ENCODE measurements around the gene NCAPD2.
"Not testable (repeated sequence)": the region's sequence is repeated elsewhere in the genome, so short reads cannot be mapped to it uniquely, and the experiment has no call there.

The NCAPD2 gene

GRCh38 chr12:6470375-6471163 is 23.3 kb upstream of the NCAPD2 start, which contains the start of gene VAMP1:
TSS of gene VAMP1 (minus strand) at chr12:6470677. CDS start at chr12:6470531, 146 bp downstream.
- Histone ChIP-seq H3K27me3 (ENCODE audit: control insufficient read depth in 2 of 2, insufficient read depth in 2 of 2, low read length in 2 of 2) (no peaks in the 10 kb centered on the region), H3K27ac (ENCODE audit: low read depth in 2 of 2, low read length in 2 of 2) (peak within 1 kb of the TSS; percentile 97), H3K9me3 (ENCODE audit: control insufficient read depth in 2 of 2, low read length in 2 of 2) (no peaks in the 10 kb centered on the region), H3K4me3 (ENCODE audit: low read length in 2 of 2) (peak within 1 kb of the TSS; percentile 75 to 85), H3K36me3 (ENCODE audit: control insufficient read depth in 2 of 2, insufficient read depth in 2 of 2, low read length in 2 of 2) (peaks cover 8 to 11% of the 10 kb centered on the region in 2 donors), H3K9ac (ENCODE audit: low read depth in 1 of 2, low read length in 2 of 2) (peak within 1 kb of the TSS; percentile 79 to 87), H3K4me1 (ENCODE audit: control insufficient read depth in 2 of 2, insufficient read depth in 2 of 2, low read length in 2 of 2) (peaks cover 16 to 30% of the 10 kb centered on the region in 2 donors)

GRCh38 chr12:6471989-6472360 is 21.9 kb upstream of the NCAPD2 start:
- Histone ChIP-seq H3K27ac (ENCODE audit: low read depth in 2 of 2, low read length in 2 of 2) (no peak overlapping the region), H3K9ac (ENCODE audit: low read depth in 1 of 2, low read length in 2 of 2) (no peak overlapping the region)

DNA sequence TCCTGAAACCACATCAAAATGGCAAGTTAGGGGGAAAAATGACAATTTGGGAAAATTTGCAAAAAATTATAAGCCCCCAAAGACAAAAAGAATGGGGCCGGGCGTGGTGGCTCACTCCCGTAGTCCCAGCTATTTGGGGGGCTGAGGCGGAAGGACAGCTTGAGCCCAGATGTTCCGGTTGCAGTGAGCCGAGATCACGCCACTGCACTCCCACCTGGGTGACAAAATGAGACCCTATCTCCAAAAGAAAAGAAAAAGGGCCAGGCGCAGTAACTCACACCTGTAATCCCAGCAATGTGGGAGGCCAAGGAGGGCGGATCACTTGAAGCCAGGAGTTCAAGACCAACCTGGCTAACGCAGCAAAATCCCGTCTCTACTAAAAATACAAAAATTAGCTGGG is 21.4 kb upstream of the NCAPD2 start:
- no peak overlapping the region for H3K4me3 ChIP-seq (ENCODE audit: low read length in 2 of 2)
- peaks cover 11 to 30% of the 10 kb centered on the region in 2 donors for H3K4me1 ChIP-seq (ENCODE audit: control insufficient read depth in 2 of 2, insufficient read depth in 2 of 2, low read length in 2 of 2)
- no peak overlapping the region for H3K9ac ChIP-seq (ENCODE audit: low read depth in 1 of 2, low read length in 2 of 2)
- no peaks in the 10 kb centered on the region for H3K36me3 ChIP-seq (ENCODE audit: control insufficient read depth in 2 of 2, insufficient read depth in 2 of 2, low read length in 2 of 2)
- no peaks in the 10 kb centered on the region for H3K27me3 ChIP-seq (ENCODE audit: control insufficient read depth in 2 of 2, insufficient read depth in 2 of 2, low read length in 2 of 2)
- no peaks in the 10 kb centered on the region for H3K9me3 ChIP-seq (ENCODE audit: control insufficient read depth in 2 of 2, low read length in 2 of 2)
- H3K27ac ChIP-seq (ENCODE audit: low read depth in 2 of 2, low read length in 2 of 2), result no peak overlapping the region

More at GRCh38 chr12:6471989-6472360, 21.9 kb upstream of the NCAPD2 start:
- H3K9me3 ChIP-seq (ENCODE audit: control insufficient read depth in 2 of 2, low read length in 2 of 2), result no peaks in the 10 kb centered on the region
- peaks cover 13 to 30% of the 10 kb centered on the region in 2 donors for H3K4me1 ChIP-seq (ENCODE audit: control insufficient read depth in 2 of 2, insufficient read depth in 2 of 2, low read length in 2 of 2)
- no peaks in the 10 kb centered on the region for H3K36me3 ChIP-seq (ENCODE audit: control insufficient read depth in 2 of 2, insufficient read depth in 2 of 2, low read length in 2 of 2)
- no peaks in the 10 kb centered on the region for H3K27me3 ChIP-seq (ENCODE audit: control insufficient read depth in 2 of 2, insufficient read depth in 2 of 2, low read length in 2 of 2)
- H3K4me3 ChIP-seq (ENCODE audit: low read length in 2 of 2), result no peak overlapping the region

GRCh38 chr12:6475233-6475975 is 18.5 kb upstream of the NCAPD2 start:
- not testable (repeated sequence) for H3K4me1 ChIP-seq (ENCODE audit: control insufficient read depth in 2 of 2, insufficient read depth in 2 of 2, low read length in 2 of 2); H3K36me3 ChIP-seq (ENCODE audit: control insufficient read depth in 2 of 2, insufficient read depth in 2 of 2, low read length in 2 of 2); H3K4me3 ChIP-seq (ENCODE audit: low read length in 2 of 2); H3K9me3 ChIP-seq (ENCODE audit: control insufficient read depth in 2 of 2, low read length in 2 of 2); H3K9ac ChIP-seq (ENCODE audit: low read depth in 1 of 2, low read length in 2 of 2); H3K27ac ChIP-seq (ENCODE audit: low read depth in 2 of 2, low read length in 2 of 2); H3K27me3 ChIP-seq (ENCODE audit: control insufficient read depth in 2 of 2, insufficient read depth in 2 of 2, low read length in 2 of 2)

GRCh38 chr12:6476489-6476888 is 17.4 kb upstream of the NCAPD2 start:
- H3K27ac ChIP-seq (ENCODE audit: low read depth in 2 of 2, low read length in 2 of 2), result no peak overlapping the region
- H3K9ac ChIP-seq (ENCODE audit: low read depth in 1 of 2, low read length in 2 of 2), result no peak overlapping the region
- no peaks in the 10 kb centered on the region for H3K36me3 ChIP-seq (ENCODE audit: control insufficient read depth in 2 of 2, insufficient read depth in 2 of 2, low read length in 2 of 2)
- no peaks in the 10 kb centered on the region for H3K4me1 ChIP-seq (ENCODE audit: control insufficient read depth in 2 of 2, insufficient read depth in 2 of 2, low read length in 2 of 2)
- no peaks in the 10 kb centered on the region for H3K9me3 ChIP-seq (ENCODE audit: control insufficient read depth in 2 of 2, low read length in 2 of 2)
- H3K4me3 ChIP-seq (ENCODE audit: low read length in 2 of 2), result no peak overlapping the region
- H3K27me3 ChIP-seq (ENCODE audit: control insufficient read depth in 2 of 2, insufficient read depth in 2 of 2, low read length in 2 of 2), result no peaks in the 10 kb centered on the region

DNA sequence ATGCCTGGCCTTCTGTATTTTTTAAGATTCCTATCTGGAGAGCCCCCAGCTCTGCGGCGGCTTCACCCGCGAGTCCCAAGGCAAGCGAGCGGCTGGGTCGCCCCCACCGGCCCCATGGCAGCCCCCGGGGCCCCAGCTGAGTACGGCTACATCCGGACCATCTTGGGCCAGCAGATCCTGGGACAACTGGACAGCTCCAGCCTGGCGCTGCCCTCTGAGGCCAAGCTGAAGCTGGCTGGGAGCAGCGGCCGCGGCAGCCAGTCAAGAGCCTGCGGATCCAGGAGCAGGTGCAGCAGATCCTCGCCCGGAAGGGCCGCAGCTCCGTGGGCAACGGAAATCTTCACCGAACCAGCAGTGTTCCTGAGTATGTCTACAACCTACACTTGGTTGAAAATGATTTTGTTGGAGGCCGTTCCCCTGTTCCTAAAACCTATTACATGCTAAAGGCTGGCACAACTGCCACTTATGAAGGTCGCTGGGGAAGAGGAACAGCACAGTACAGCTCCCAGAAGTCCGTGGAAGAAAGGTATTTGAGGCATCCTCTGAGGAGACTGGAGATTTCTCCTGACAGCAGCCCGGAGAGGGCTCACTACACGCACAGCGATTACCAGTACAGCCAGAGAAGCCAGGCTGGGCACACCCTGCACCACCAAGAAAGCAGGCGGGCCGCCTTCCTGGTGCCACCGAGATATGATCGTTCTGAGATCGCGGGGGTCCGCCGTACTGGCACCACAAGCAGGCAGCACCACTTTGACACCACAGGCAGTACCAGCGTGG is 16.1 kb upstream of the NCAPD2 start:
- H3K27ac ChIP-seq (ENCODE audit: low read depth in 2 of 2, low read length in 2 of 2); H3K36me3 ChIP-seq (ENCODE audit: control insufficient read depth in 2 of 2, insufficient read depth in 2 of 2, low read length in 2 of 2); H3K9me3 ChIP-seq (ENCODE audit: control insufficient read depth in 2 of 2, low read length in 2 of 2): not testable (repeated sequence)

GRCh38 chr12:6478416-6478815 is 15.5 kb upstream of the NCAPD2 start:
- Histone ChIP-seq H3K4me1 (ENCODE audit: control insufficient read depth in 2 of 2, insufficient read depth in 2 of 2, low read length in 2 of 2) (no peaks in the 10 kb centered on the region), H3K9ac (ENCODE audit: low read depth in 1 of 2, low read length in 2 of 2) (no peak overlapping the region), H3K36me3 (ENCODE audit: control insufficient read depth in 2 of 2, insufficient read depth in 2 of 2, low read length in 2 of 2) (no peaks in the 10 kb centered on the region), H3K9me3 (ENCODE audit: control insufficient read depth in 2 of 2, low read length in 2 of 2) (no peaks in the 10 kb centered on the region), H3K27me3 (ENCODE audit: control insufficient read depth in 2 of 2, insufficient read depth in 2 of 2, low read length in 2 of 2) (no peaks in the 10 kb centered on the region), H3K4me3 (ENCODE audit: low read length in 2 of 2) (no peak overlapping the region), H3K27ac (ENCODE audit: low read depth in 2 of 2, low read length in 2 of 2) (no peak overlapping the region)

More for the DNA sequence above, 16.1 kb upstream of the NCAPD2 start:
- not testable (repeated sequence) for H3K4me1 ChIP-seq (ENCODE audit: control insufficient read depth in 2 of 2, insufficient read depth in 2 of 2, low read length in 2 of 2); H3K4me3 ChIP-seq (ENCODE audit: low read length in 2 of 2); H3K9ac ChIP-seq (ENCODE audit: low read depth in 1 of 2, low read length in 2 of 2); H3K27me3 ChIP-seq (ENCODE audit: control insufficient read depth in 2 of 2, insufficient read depth in 2 of 2, low read length in 2 of 2)

DNA sequence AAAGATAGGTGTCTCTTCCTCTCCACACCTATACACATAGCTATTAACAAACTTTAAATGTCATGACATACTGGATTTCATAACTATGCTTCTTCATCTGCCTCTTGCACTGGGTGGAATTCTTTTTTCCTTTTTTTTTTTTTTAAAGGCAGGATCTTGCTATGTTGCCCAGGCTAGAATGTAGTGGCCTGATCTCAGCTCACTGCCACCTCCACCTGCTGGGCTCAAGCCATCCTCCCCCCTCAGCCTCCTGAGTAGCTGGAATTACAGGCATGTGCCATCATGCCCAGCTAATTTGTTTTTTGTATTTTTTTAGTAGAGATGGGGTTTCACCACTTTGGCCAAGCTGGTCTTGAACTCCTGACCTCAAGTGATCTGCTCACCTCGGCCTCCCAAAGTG is 5.7 kb upstream of the NCAPD2 start:
- no peaks in the 10 kb centered on the region for H3K9me3 ChIP-seq (ENCODE audit: control insufficient read depth in 2 of 2, low read length in 2 of 2)
- H3K27ac ChIP-seq (ENCODE audit: low read depth in 2 of 2, low read length in 2 of 2), result no peak overlapping the region
- H3K4me3 ChIP-seq (ENCODE audit: low read length in 2 of 2), result no peak overlapping the region
- peaks cover 0 to 7% of the 10 kb centered on the region in 2 donors for H3K36me3 ChIP-seq (ENCODE audit: control insufficient read depth in 2 of 2, insufficient read depth in 2 of 2, low read length in 2 of 2)
- no peaks in the 10 kb centered on the region for H3K27me3 ChIP-seq (ENCODE audit: control insufficient read depth in 2 of 2, insufficient read depth in 2 of 2, low read length in 2 of 2)
- H3K4me1 ChIP-seq (ENCODE audit: control insufficient read depth in 2 of 2, insufficient read depth in 2 of 2, low read length in 2 of 2), result no peaks in the 10 kb centered on the region
- H3K9ac ChIP-seq (ENCODE audit: low read depth in 1 of 2, low read length in 2 of 2), result no peak overlapping the region

- Histone ChIP-seq H3K9ac (ENCODE audit: low read depth in 1 of 2, low read length in 2 of 2) (no peak overlapping the region), H3K27me3 (ENCODE audit: control insufficient read depth in 2 of 2, insufficient read depth in 2 of 2, low read length in 2 of 2) (no peaks in the 10 kb centered on the region), H3K9me3 (ENCODE audit: control insufficient read depth in 2 of 2, low read length in 2 of 2) (no peaks in the 10 kb centered on the region), H3K4me1 (ENCODE audit: control insufficient read depth in 2 of 2, insufficient read depth in 2 of 2, low read length in 2 of 2) (peaks cover 1 to 3% of the 10 kb centered on the region in 2 donors), H3K36me3 (ENCODE audit: control insufficient read depth in 2 of 2, insufficient read depth in 2 of 2, low read length in 2 of 2) (peaks cover 0 to 7% of the 10 kb centered on the region in 2 donors), H3K27ac (ENCODE audit: low read depth in 2 of 2, low read length in 2 of 2) (no peak overlapping the region), H3K4me3 (ENCODE audit: low read length in 2 of 2) (no peak overlapping the region)
These were observed 4.5 kb upstream of the NCAPD2 start for GRCh38 chr12:6489449-6489848.

- not testable (repeated sequence) for H3K9ac ChIP-seq (ENCODE audit: low read depth in 1 of 2, low read length in 2 of 2); H3K27me3 ChIP-seq (ENCODE audit: control insufficient read depth in 2 of 2, insufficient read depth in 2 of 2, low read length in 2 of 2); H3K4me3 ChIP-seq (ENCODE audit: low read length in 2 of 2); H3K9me3 ChIP-seq (ENCODE audit: control insufficient read depth in 2 of 2, low read length in 2 of 2); H3K27ac ChIP-seq (ENCODE audit: low read depth in 2 of 2, low read length in 2 of 2); H3K36me3 ChIP-seq (ENCODE audit: control insufficient read depth in 2 of 2, insufficient read depth in 2 of 2, low read length in 2 of 2)
- peaks cover 12% of the 10 kb centered on the region in 2 donors for H3K4me1 ChIP-seq (ENCODE audit: control insufficient read depth in 2 of 2, insufficient read depth in 2 of 2, low read length in 2 of 2)
These were observed 3.2 kb upstream of the NCAPD2 start for GRCh38 chr12:6490673-6491072.

All from mucosa of rectum (tissue), 2 donors.